Central memory CD8-positive, alpha-beta T cell (primary cell): ENCODE measurements around the gene TOGARAM2.
A peak's percentile ranks its signal among the peaks of the same experiment; 100 is the strongest.

Experiments used
- ATAC-seq: fragments of 150-1000 bp; cut with Tn5 transposase; replicated peaks from 2 replicates; pipeline ENCODE4 v1.10.0; 2022; ENCODE audit warnings: mild to moderate bottlenecking, moderate FRiP score, moderate number of reproducible peaks; ENCODE audit not compliant: poor library complexity, severe bottlenecking; ENCODE audit errors: extremely low read depth
- DNase-seq, 2 donors: peaks; one replicate each; pipeline ENCODE4 v3.0.0; 2021; ENCODE audit warnings: low spot score in 2 of 2
- H3K27ac Mint-ChIP-seq: one replicate; pipeline ENCODE4 v1.8.0; 2022; ENCODE audit warnings: low read depth, mild to moderate bottlenecking, moderate library complexity, mixed read lengths
- H3K27me3 Mint-ChIP-seq: one replicate; pipeline ENCODE4 v1.8.0; 2022; ENCODE audit warnings: mixed read lengths
- H3K36me3 Mint-ChIP-seq: one replicate; pipeline ENCODE4 v1.8.0; 2022; ENCODE audit warnings: mild to moderate bottlenecking, moderate library complexity, mixed read lengths; ENCODE audit not compliant: insufficient read depth
- H3K4me1 Mint-ChIP-seq: one replicate; pipeline ENCODE4 v1.8.0; 2022; ENCODE audit warnings: mixed read lengths
- H3K4me3 Mint-ChIP-seq: one replicate; pipeline ENCODE4 v1.8.0; 2022; ENCODE audit warnings: mild to moderate bottlenecking, moderate library complexity, mixed read lengths
- H3K9me3 Mint-ChIP-seq: one replicate; pipeline ENCODE4 v1.8.0; 2022; ENCODE audit warnings: mixed read lengths

Gene TOGARAM2

GRCh38 chr2:29022679-29023078, 41.6 kb downstream of the TOGARAM2 start:
- DNase-seq (no peak), ATAC-seq (no peak)
- Mint-ChIP-seq H3K9me3 (no peaks in the 10 kb centered on the region), H3K4me1 (peaks cover 30% of the 10 kb centered on the region), H3K36me3 (peaks cover 5% of the 10 kb centered on the region), H3K27me3 (no peaks in the 10 kb centered on the region), H3K27ac (no peak overlapping the region), H3K4me3 (no peak overlapping the region)

DNA sequence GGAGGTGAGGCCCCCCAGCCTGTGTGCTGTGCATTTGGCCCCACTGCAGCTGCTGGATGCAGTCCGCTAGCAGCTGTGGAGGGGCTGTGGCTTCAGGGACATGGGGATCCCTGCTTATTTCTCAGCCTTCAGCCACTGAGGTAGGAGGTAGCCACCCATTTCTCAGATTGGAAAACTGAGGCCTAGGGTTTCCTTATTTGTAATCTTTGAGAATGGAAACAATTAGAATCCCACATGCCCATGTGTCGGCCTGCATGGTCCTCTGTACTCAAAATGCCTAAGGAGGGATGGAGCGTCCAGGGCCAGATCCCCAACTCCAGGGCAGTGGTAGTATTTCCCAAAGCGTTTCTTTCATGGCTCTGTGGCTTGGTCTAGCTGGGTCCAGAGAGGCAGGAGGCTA, 42.1 kb downstream of the TOGARAM2 start:
- no peak overlapping the region for H3K4me3 Mint-ChIP-seq
- H3K36me3 Mint-ChIP-seq = peaks cover 3% of the 10 kb centered on the region
- peaks cover 25% of the 10 kb centered on the region for H3K4me1 Mint-ChIP-seq
- no peaks in the 10 kb centered on the region for H3K9me3 Mint-ChIP-seq
- H3K27me3 Mint-ChIP-seq = no peaks in the 10 kb centered on the region
- DNase-seq (no peak), ATAC-seq (no peak)
- H3K27ac Mint-ChIP-seq = no peak overlapping the region

DNA sequence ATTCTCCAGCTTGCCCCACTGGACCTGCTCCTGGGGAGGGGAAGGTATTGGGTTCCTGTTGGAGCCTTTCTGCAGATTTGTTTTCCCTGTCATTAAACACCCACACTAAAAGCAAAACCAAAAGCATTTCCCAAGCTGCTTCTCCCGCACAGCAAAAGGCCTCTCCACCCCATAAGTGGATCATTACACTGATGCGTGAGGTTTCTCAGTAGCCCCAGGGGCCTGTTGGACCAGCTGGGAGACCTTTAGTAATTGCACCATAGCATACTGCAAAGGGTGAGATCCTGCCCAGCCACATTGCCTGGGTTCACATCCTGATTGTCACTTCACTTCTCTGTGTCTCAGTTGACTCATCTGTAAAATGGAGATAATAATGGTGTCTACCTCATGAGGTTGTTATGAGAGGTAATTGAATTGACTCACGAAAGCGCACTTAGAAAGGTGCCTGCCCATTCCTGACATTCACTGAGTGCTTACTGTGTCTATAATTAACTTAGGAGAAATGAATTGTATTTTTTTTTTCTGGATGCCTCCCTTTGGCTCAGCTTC, 43.9 kb downstream of the TOGARAM2 start:
- H3K27me3 Mint-ChIP-seq = no peaks in the 10 kb centered on the region
- no peak for DNase-seq
- peaks cover 7% of the 10 kb centered on the region for H3K36me3 Mint-ChIP-seq
- H3K4me1 Mint-ChIP-seq = peaks cover 17% of the 10 kb centered on the region
- no peak for ATAC-seq
- H3K27ac Mint-ChIP-seq = no peak overlapping the region
- H3K9me3 Mint-ChIP-seq = no peaks in the 10 kb centered on the region
- no peak overlapping the region for H3K4me3 Mint-ChIP-seq

DNA sequence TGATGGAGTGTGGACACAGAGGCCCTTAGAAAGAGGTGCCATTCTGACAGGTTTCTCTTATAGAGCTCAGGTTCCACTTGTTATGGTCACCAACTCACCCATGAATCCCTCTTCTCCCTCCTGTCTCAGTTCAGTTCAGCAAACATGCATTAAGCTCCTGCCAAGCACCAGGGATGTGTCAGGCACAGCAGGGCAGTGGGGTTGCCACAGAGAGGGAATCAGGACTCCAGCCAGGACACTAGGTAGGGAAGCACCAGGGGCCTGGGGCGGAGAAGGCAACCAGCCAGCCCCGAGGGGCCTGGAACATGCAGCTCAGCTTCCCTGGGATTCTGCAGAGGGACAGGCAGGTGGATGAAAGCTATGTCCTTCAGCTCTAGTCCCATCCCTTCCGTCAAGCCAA, 44.6 kb downstream of the TOGARAM2 start:
- no peaks in the 10 kb centered on the region for H3K27me3 Mint-ChIP-seq
- no peak overlapping the region for H3K4me3 Mint-ChIP-seq
- ATAC-seq = no peak
- no peaks in the 10 kb centered on the region for H3K9me3 Mint-ChIP-seq
- DNase-seq = no peak
- H3K4me1 Mint-ChIP-seq = peaks cover 12% of the 10 kb centered on the region
- H3K27ac Mint-ChIP-seq = no peak overlapping the region
- peaks cover 7% of the 10 kb centered on the region for H3K36me3 Mint-ChIP-seq

GRCh38 chr2:29031046-29031445, 49.9 kb downstream of the TOGARAM2 start:
- H3K4me3 Mint-ChIP-seq = no peak overlapping the region
- H3K9me3 Mint-ChIP-seq = no peaks in the 10 kb centered on the region
- no peak for DNase-seq
- H3K27ac Mint-ChIP-seq = no peak overlapping the region
- H3K27me3 Mint-ChIP-seq = no peaks in the 10 kb centered on the region
- no peak for ATAC-seq
- H3K36me3 Mint-ChIP-seq = peaks cover 10% of the 10 kb centered on the region
- H3K4me1 Mint-ChIP-seq = peaks cover 16% of the 10 kb centered on the region

- Mint-ChIP-seq H3K4me3 (no peak overlapping the region), H3K27ac (no peak overlapping the region), H3K36me3 (peaks cover 10% of the 10 kb centered on the region), H3K27me3 (no peaks in the 10 kb centered on the region), H3K9me3 (no peaks in the 10 kb centered on the region), H3K4me1 (peaks cover 21% of the 10 kb centered on the region)
- no peak for DNase-seq
- no peak for ATAC-seq
Observed at GRCh38 chr2:29032189-29032588, 51.1 kb downstream of the TOGARAM2 start.

DNA sequence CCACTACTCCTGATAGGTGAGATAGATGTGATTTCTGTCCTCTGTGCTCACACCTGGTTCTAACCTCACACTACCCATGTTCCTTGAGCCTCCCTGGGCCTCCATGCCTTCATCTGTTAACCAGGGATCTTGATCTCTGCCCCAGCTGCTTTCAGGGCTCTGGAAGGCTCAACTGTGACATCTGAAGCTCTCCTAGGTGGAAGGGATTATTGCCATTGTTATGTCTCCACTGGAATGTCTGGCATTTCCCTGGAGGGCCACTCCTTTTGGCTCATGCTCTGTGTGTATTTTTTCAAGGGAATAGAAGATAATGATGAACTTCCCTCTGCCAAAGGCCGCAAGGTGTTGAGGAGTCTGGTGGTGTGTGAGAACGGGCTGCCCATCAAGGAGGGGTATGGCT, 52.1 kb downstream of the TOGARAM2 start:
- H3K9me3 Mint-ChIP-seq = no peaks in the 10 kb centered on the region
- H3K4me1 Mint-ChIP-seq = peaks cover 21% of the 10 kb centered on the region
- no peak for DNase-seq
- ATAC-seq = no peak
- no peak overlapping the region for H3K27ac Mint-ChIP-seq
- no peaks in the 10 kb centered on the region for H3K27me3 Mint-ChIP-seq
- H3K4me3 Mint-ChIP-seq = no peak overlapping the region
- peaks cover 10% of the 10 kb centered on the region for H3K36me3 Mint-ChIP-seq

GRCh38 chr2:29033656-29034055, 52.6 kb downstream of the TOGARAM2 start:
- ATAC-seq = no peak
- no peak overlapping the region for H3K27ac Mint-ChIP-seq

DNA sequence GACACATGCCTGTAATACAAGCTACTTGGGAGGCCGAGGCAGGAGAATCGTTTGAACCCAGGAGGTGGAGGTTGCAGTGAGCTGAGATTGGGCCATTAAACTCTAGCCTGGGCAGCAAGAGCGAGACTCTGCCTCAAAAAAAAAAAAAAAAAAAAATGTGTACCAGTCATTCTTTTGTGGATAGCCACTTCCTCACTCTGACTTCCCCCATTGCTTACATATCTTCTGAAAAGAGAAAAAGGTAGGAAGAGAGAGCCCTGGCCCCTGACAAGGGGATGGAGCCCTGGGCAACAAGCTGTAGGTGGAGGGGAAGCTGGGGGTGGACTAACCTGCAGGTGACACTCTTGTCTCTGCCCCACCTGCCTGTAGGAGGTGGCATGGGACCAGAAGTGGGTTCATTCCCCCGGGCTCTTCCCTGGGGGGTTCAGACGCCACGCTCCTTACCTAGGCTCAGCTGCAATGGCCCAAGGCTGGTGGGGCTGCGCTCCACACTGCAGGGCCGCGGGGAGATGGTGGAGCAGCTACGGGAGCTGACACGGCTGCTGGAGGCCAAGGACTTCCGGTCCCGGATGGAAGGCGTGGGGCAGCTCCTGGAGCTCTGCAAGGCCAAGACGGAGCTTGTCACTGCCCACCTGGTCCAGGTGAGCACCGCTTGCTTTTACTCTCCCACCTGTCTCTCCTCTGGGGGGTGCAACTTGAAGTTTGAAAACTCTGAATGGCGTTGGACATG, 54.1 kb downstream of the TOGARAM2 start:
- Mint-ChIP-seq H3K9me3 (no peaks in the 10 kb centered on the region), H3K27ac (peak overlapping the region; percentile 58), H3K36me3 (peaks cover 12% of the 10 kb centered on the region), H3K27me3 (no peaks in the 10 kb centered on the region), H3K4me3 (no peak overlapping the region), H3K4me1 (peaks cover 26% of the 10 kb centered on the region)
- DNase-seq = no peak
- no peak for ATAC-seq

More at GRCh38 chr2:29033656-29034055, 52.6 kb downstream of the TOGARAM2 start:
- Mint-ChIP-seq H3K9me3 (no peaks in the 10 kb centered on the region), H3K4me1 (peaks cover 21% of the 10 kb centered on the region), H3K36me3 (peaks cover 13% of the 10 kb centered on the region), H3K27me3 (no peaks in the 10 kb centered on the region), H3K4me3 (no peak overlapping the region)
- no peak for DNase-seq

- no peaks in the 10 kb centered on the region for H3K9me3 Mint-ChIP-seq
Observed at GRCh38 chr2:29039718-29040480, 58.8 kb downstream of the TOGARAM2 start.

GRCh38 chr2:29040552-29040951, 59.5 kb downstream of the TOGARAM2 start:
- Mint-ChIP-seq H3K4me3 (no peak overlapping the region), H3K27ac (peak overlapping the region; percentile 29), H3K4me1 (peaks cover 11% of the 10 kb centered on the region), H3K36me3 (peaks cover 5% of the 10 kb centered on the region), H3K9me3 (no peaks in the 10 kb centered on the region), H3K27me3 (no peaks in the 10 kb centered on the region)
- DNase-seq (no peak), ATAC-seq (no peak)

More at GRCh38 chr2:29039718-29040480, 58.8 kb downstream of the TOGARAM2 start:
- no peak for ATAC-seq
- Mint-ChIP-seq H3K36me3 (peaks cover 5% of the 10 kb centered on the region), H3K4me3 (no peak overlapping the region), H3K27ac (peak overlapping the region; percentile 29), H3K27me3 (no peaks in the 10 kb centered on the region), H3K4me1 (peaks cover 11% of the 10 kb centered on the region)
- DNase-seq = no peak

- no peaks in the 10 kb centered on the region for H3K27me3 Mint-ChIP-seq
- no peaks in the 10 kb centered on the region for H3K9me3 Mint-ChIP-seq
- peaks cover 10% of the 10 kb centered on the region for H3K4me1 Mint-ChIP-seq
- ATAC-seq (no peak), DNase-seq (no peak)
- no peak overlapping the region for H3K27ac Mint-ChIP-seq
- H3K4me3 Mint-ChIP-seq = no peak overlapping the region
- peaks cover 6% of the 10 kb centered on the region for H3K36me3 Mint-ChIP-seq
Observed at GRCh38 chr2:29041161-29041660, 60.1 kb downstream of the TOGARAM2 start.
